Central memory CD8-positive, alpha-beta T cell (primary cell): ENCODE results near the gene APBB2.
"Not testable (repeated sequence)": the region's sequence is repeated elsewhere in the genome, so short reads cannot be mapped to it uniquely, and the experiment has no call there.

Source experiments
- ATAC-seq: fragments of 150-1000 bp; cut with Tn5 transposase; replicated peaks from 2 replicates; pipeline ENCODE4 v1.10.0; 2022; ENCODE audit warnings: mild to moderate bottlenecking, moderate FRiP score, moderate number of reproducible peaks; ENCODE audit not compliant: poor library complexity, severe bottlenecking; ENCODE audit errors: extremely low read depth
- DNase-seq, 2 donors: peaks; one replicate each; pipeline ENCODE4 v3.0.0; 2021; ENCODE audit warnings: low spot score in 2 of 2
- H3K27ac Mint-ChIP-seq: one replicate; pipeline ENCODE4 v1.8.0; 2022; ENCODE audit warnings: low read depth, mild to moderate bottlenecking, moderate library complexity, mixed read lengths
- H3K27me3 Mint-ChIP-seq: one replicate; pipeline ENCODE4 v1.8.0; 2022; ENCODE audit warnings: mixed read lengths
- H3K36me3 Mint-ChIP-seq: one replicate; pipeline ENCODE4 v1.8.0; 2022; ENCODE audit warnings: mild to moderate bottlenecking, moderate library complexity, mixed read lengths; ENCODE audit not compliant: insufficient read depth
- H3K4me1 Mint-ChIP-seq: one replicate; pipeline ENCODE4 v1.8.0; 2022; ENCODE audit warnings: mixed read lengths
- H3K4me3 Mint-ChIP-seq: one replicate; pipeline ENCODE4 v1.8.0; 2022; ENCODE audit warnings: mild to moderate bottlenecking, moderate library complexity, mixed read lengths
- H3K9me3 Mint-ChIP-seq: one replicate; pipeline ENCODE4 v1.8.0; 2022; ENCODE audit warnings: mixed read lengths

The APBB2 gene

GRCh38 chr4:41158756-41159155, 55.6 kb downstream of the APBB2 start:
- no peak overlapping the region for H3K4me3 Mint-ChIP-seq

GRCh38 chr4:41158274-41158673, 56.1 kb downstream of the APBB2 start:
- ATAC-seq (no peak), DNase-seq (no peak)
- Mint-ChIP-seq H3K4me1 (no peaks in the 10 kb centered on the region), H3K9me3 (peaks cover 5% of the 10 kb centered on the region), H3K4me3 (no peak overlapping the region), H3K27me3 (no peaks in the 10 kb centered on the region), H3K36me3 (no peaks in the 10 kb centered on the region), H3K27ac (no peak overlapping the region)

More at GRCh38 chr4:41158756-41159155, 55.6 kb downstream of the APBB2 start:
- H3K36me3 Mint-ChIP-seq, result no peaks in the 10 kb centered on the region
- no peak for ATAC-seq
- H3K4me1 Mint-ChIP-seq, result no peaks in the 10 kb centered on the region
- H3K27ac Mint-ChIP-seq, result no peak overlapping the region
- H3K9me3 Mint-ChIP-seq, result peaks cover 5% of the 10 kb centered on the region
- no peak for DNase-seq
- H3K27me3 Mint-ChIP-seq, result no peaks in the 10 kb centered on the region

- Mint-ChIP-seq H3K27ac (no peak overlapping the region), H3K9me3 (no peaks in the 10 kb centered on the region), H3K4me1 (no peaks in the 10 kb centered on the region), H3K4me3 (no peak overlapping the region), H3K27me3 (no peaks in the 10 kb centered on the region), H3K36me3 (no peaks in the 10 kb centered on the region)
- DNase-seq, result no peak
- ATAC-seq, result no peak
Measured at GRCh38 chr4:41157009-41157408, 57.3 kb downstream of the APBB2 start.

GRCh38 chr4:41156574-41156973, 57.8 kb downstream of the APBB2 start:
- no peak overlapping the region for H3K27ac Mint-ChIP-seq
- no peak overlapping the region for H3K4me3 Mint-ChIP-seq
- H3K36me3 Mint-ChIP-seq, result no peaks in the 10 kb centered on the region
- no peaks in the 10 kb centered on the region for H3K27me3 Mint-ChIP-seq
- no peaks in the 10 kb centered on the region for H3K4me1 Mint-ChIP-seq
- no peak for DNase-seq
- H3K9me3 Mint-ChIP-seq, result no peaks in the 10 kb centered on the region
- no peak for ATAC-seq

GRCh38 chr4:41155194-41155830, 59.0 kb downstream of the APBB2 start:
- DNase-seq (no peak), ATAC-seq (no peak)

DNA sequence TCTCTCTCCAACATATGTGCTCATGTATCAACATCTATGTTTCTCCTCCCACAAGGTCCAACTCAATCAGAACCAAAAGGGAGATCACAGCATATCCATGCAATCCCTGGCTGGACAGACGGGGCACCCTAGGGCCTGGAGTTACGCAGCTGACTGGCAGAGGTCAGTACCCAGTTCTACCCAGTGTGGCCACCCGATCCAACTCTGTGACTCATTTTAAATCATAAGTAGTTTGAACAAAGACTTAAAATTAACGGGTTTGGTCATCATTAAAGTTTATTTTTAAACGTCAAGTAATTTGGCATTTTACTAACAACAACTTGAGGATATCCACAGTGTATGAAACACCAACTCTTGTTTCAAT, 59.5 kb downstream of the APBB2 start:
- ATAC-seq (no peak), DNase-seq (no peak)
- no peak overlapping the region for H3K4me3 Mint-ChIP-seq
- no peaks in the 10 kb centered on the region for H3K4me1 Mint-ChIP-seq
- H3K27me3 Mint-ChIP-seq, result no peaks in the 10 kb centered on the region
- H3K27ac Mint-ChIP-seq, result no peak overlapping the region
- no peaks in the 10 kb centered on the region for H3K36me3 Mint-ChIP-seq
- no peaks in the 10 kb centered on the region for H3K9me3 Mint-ChIP-seq

More at GRCh38 chr4:41155194-41155830, 59.0 kb downstream of the APBB2 start:
- no peaks in the 10 kb centered on the region for H3K9me3 Mint-ChIP-seq
- no peaks in the 10 kb centered on the region for H3K27me3 Mint-ChIP-seq
- no peak overlapping the region for H3K4me3 Mint-ChIP-seq
- H3K36me3 Mint-ChIP-seq, result no peaks in the 10 kb centered on the region
- H3K4me1 Mint-ChIP-seq, result no peaks in the 10 kb centered on the region
- no peak overlapping the region for H3K27ac Mint-ChIP-seq

DNA sequence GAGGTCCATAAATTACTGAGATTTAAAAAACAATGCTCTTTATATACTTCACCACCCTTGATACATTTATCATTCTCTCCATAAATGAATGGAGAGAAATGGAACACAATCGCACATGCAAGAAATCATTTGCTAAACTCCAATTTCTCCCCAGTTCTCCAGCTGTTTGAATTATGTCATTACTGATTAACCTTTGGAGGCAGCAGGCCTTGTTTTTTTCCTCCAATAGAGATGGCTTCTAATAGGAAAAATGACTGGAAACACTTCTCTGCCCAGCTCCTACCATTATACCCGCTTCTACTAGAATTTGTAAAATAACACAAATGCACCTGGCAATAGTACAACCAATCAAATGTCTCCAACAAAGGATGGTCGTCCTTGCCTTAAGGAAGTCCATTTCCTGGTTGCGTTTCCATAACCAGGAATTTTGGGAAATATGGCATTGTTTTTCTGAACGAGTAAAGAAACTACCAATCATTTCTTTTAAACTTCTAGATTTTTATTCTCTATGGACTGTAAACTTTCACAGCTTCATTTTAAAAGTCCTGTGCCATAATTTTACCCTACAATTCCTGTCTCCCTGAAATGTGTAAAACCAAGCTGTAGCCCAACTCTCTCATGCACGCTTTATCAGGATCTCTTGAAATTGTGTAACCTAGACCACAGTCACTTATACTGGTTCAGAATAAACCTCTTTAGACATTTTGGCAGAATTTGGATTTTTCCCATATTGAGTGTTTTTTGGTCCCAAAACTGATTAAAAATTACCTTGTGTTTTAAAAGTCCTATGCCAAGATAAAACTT, 60.1 kb downstream of the APBB2 start:
- Mint-ChIP-seq H3K4me1 (no peaks in the 10 kb centered on the region), H3K27me3 (no peaks in the 10 kb centered on the region), H3K36me3 (no peaks in the 10 kb centered on the region), H3K9me3 (no peaks in the 10 kb centered on the region), H3K27ac (no peak overlapping the region), H3K4me3 (no peak overlapping the region)
- DNase-seq (no peak), ATAC-seq (no peak)

- Mint-ChIP-seq H3K4me3 (no peak overlapping the region), H3K27ac (no peak overlapping the region), H3K9me3 (no peaks in the 10 kb centered on the region), H3K36me3 (no peaks in the 10 kb centered on the region), H3K27me3 (no peaks in the 10 kb centered on the region), H3K4me1 (no peaks in the 10 kb centered on the region)
- ATAC-seq (no peak), DNase-seq (no peak)
Measured at GRCh38 chr4:41150401-41150800, 63.9 kb downstream of the APBB2 start.

DNA sequence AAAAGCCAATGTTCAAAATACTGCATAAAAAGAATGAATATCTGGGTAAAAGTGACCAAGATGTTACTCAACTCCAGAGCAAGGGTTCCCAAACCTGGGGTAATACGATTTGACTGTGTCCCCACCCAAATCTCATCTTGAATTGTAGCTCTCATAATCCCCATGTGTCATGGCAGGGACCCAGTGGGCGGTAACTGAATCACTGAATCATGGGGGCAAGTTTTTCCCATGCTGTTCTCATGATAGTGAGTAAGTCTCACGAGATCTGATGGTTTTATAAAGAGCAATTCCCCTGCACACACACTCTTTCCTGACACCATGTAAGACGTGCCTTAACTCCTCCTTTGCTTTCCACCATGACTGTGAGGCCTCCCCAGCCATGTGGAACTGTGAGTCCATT, 64.8 kb downstream of the APBB2 start:
- not testable (repeated sequence) for ATAC-seq, H3K27ac Mint-ChIP-seq, H3K36me3 Mint-ChIP-seq, H3K9me3 Mint-ChIP-seq, H3K27me3 Mint-ChIP-seq, DNase-seq, H3K4me1 Mint-ChIP-seq, H3K4me3 Mint-ChIP-seq

DNA sequence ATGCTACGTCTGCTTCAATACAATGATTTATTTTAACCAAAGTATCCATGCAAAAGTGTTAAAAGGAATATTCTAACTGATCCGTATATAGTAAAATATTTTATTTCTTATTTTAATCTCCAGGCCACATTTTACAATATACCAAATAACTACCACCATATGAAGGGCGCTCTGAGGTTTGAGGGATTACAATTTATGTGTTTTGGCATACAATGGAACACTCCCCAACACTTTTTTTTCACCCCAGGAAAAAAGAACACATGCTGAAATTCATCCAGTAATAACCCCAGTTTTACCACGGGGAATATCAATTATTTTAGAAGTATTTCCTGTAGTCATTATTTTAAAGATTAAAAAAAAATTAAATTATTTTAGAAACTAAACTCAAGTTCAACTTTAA, 65.4 kb downstream of the APBB2 start:
- Mint-ChIP-seq H3K4me3 (no peak overlapping the region), H3K27ac (no peak overlapping the region), H3K9me3 (no peaks in the 10 kb centered on the region), H3K27me3 (no peaks in the 10 kb centered on the region), H3K36me3 (no peaks in the 10 kb centered on the region), H3K4me1 (no peaks in the 10 kb centered on the region)
- DNase-seq (no peak), ATAC-seq (no peak)

DNA sequence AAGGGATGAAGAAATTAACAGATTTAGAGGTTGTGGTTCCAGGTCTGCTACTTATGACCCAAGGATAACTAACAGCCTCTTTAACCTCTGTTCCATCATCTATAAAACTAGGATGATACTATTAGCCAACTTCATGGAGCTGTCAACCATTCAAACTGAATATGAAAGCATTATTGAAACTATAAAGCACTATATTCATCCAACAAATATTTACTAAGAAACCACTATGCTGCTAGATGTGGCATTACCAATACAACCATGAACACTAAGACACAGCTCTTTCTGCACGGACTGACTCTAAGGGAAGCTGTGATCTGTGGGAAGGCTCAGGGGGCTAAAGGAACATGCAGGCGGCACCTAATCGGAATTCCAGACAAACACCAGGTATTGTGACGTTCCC, 66.0 kb downstream of the APBB2 start:
- no peaks in the 10 kb centered on the region for H3K9me3 Mint-ChIP-seq

GRCh38 chr4:41147570-41147969, 66.8 kb downstream of the APBB2 start:
- H3K27ac Mint-ChIP-seq, H3K36me3 Mint-ChIP-seq, H3K4me3 Mint-ChIP-seq, DNase-seq, H3K4me1 Mint-ChIP-seq, H3K9me3 Mint-ChIP-seq, H3K27me3 Mint-ChIP-seq, ATAC-seq: not testable (repeated sequence)

More for the DNA sequence above, 66.0 kb downstream of the APBB2 start:
- no peaks in the 10 kb centered on the region for H3K4me1 Mint-ChIP-seq
- no peaks in the 10 kb centered on the region for H3K36me3 Mint-ChIP-seq
- H3K4me3 Mint-ChIP-seq, result no peak overlapping the region
- no peak for DNase-seq
- no peaks in the 10 kb centered on the region for H3K27me3 Mint-ChIP-seq
- no peak overlapping the region for H3K27ac Mint-ChIP-seq
- no peak for ATAC-seq
